IPS-20b (cell line): ENCODE results near the gene TNS3.

Experiments
- H3K27ac ChIP-seq: one replicate; pipeline ENCODE4 v1.5.1; 2013; ENCODE audit warnings: low read length
- H3K27me3 ChIP-seq: 2 replicates; pipeline ENCODE4 v1.6.1; 2013; ENCODE audit warnings: mild to moderate bottlenecking, low read length, inconsistent platforms; ENCODE audit not compliant: insufficient read depth
- H3K36me3 ChIP-seq: 2 replicates; pipeline ENCODE4 v1.6.1; 2013; ENCODE audit warnings: low read depth, mild to moderate bottlenecking, inconsistent platforms, low read length, moderate library complexity; ENCODE audit not compliant: insufficient read depth
- H3K4me1 ChIP-seq: 2 replicates; pipeline ENCODE4 v1.6.1; 2013; ENCODE audit warnings: mild to moderate bottlenecking, control low read depth, inconsistent platforms, low read length, moderate library complexity; ENCODE audit not compliant: insufficient read depth
- H3K4me3 ChIP-seq: 2 replicates; pipeline ENCODE4 v1.5.1; 2013; ENCODE audit warnings: mild to moderate bottlenecking, low read length, inconsistent platforms
- H3K9ac ChIP-seq: 2 replicates; pipeline ENCODE4 v1.6.1; 2013; ENCODE audit warnings: low read depth, mild to moderate bottlenecking, inconsistent platforms, low read length, moderate library complexity
- H3K9me3 ChIP-seq: 2 replicates; pipeline ENCODE4 v1.6.1; 2013; ENCODE audit warnings: mild to moderate bottlenecking, low read depth, low read length, inconsistent platforms; ENCODE audit not compliant: insufficient read depth

TNS3 gene

GRCh38 chr7:47419471-47419870, 162.4 kb downstream of the TNS3 start:
- no peaks in the 10 kb centered on the region for H3K9me3 ChIP-seq
- H3K4me1 ChIP-seq: no peaks in the 10 kb centered on the region; the same call in 1 of the 2 replicates
- no peaks in the 10 kb centered on the region for H3K27me3 ChIP-seq
- H3K27ac ChIP-seq: no peak overlapping the region
- H3K4me3 ChIP-seq: no peak overlapping the region
- H3K36me3 ChIP-seq: peaks cover 17% of the 10 kb centered on the region; the same call in 1 of the 2 replicates
- H3K9ac ChIP-seq: no peak overlapping the region

GRCh38 chr7:47418601-47419309, 163.2 kb downstream of the TNS3 start:
- H3K9ac ChIP-seq: no peak overlapping the region
- no peak overlapping the region for H3K4me3 ChIP-seq
- H3K9me3 ChIP-seq: no peaks in the 10 kb centered on the region
- no peaks in the 10 kb centered on the region; the same call in 1 of the 2 replicates for H3K4me1 ChIP-seq
- peaks cover 17% of the 10 kb centered on the region; the same call in 1 of the 2 replicates for H3K36me3 ChIP-seq
- H3K27me3 ChIP-seq: no peaks in the 10 kb centered on the region
- H3K27ac ChIP-seq: no peak overlapping the region

GRCh38 chr7:47416492-47417480, 165.1 kb downstream of the TNS3 start:
- no peaks in the 10 kb centered on the region; the same call in 1 of the 2 replicates for H3K4me1 ChIP-seq
- H3K9ac ChIP-seq: no peak overlapping the region
- no peaks in the 10 kb centered on the region for H3K9me3 ChIP-seq
- H3K4me3 ChIP-seq: no peak overlapping the region
- no peak overlapping the region for H3K27ac ChIP-seq
- H3K27me3 ChIP-seq: no peaks in the 10 kb centered on the region
- 0 out of 2 replicates have a peak, but pooled peaks cover 12% of the 10 kb centered on the region for H3K36me3 ChIP-seq

GRCh38 chr7:47415318-47416212, 166.3 kb downstream of the TNS3 start:
- Histone ChIP-seq H3K9ac (no peak overlapping the region), H3K9me3 (no peaks in the 10 kb centered on the region), H3K27me3 (no peaks in the 10 kb centered on the region), H3K36me3 (peaks cover 16% of the 10 kb centered on the region; the same call in 1 of the 2 replicates), H3K4me3 (no peak overlapping the region), H3K27ac (no peak overlapping the region), H3K4me1 (no peaks in the 10 kb centered on the region; the same call in 1 of the 2 replicates)

GRCh38 chr7:47414342-47415317, 167.3 kb downstream of the TNS3 start:
- Histone ChIP-seq H3K4me3 (no peak overlapping the region), H3K9me3 (no peaks in the 10 kb centered on the region), H3K9ac (no peak overlapping the region), H3K36me3 (peaks cover 20% of the 10 kb centered on the region; the same call in 1 of the 2 replicates), H3K4me1 (no peaks in the 10 kb centered on the region; the same call in 1 of the 2 replicates), H3K27me3 (no peaks in the 10 kb centered on the region), H3K27ac (no peak overlapping the region)

- no peaks in the 10 kb centered on the region for H3K27me3 ChIP-seq
- H3K9me3 ChIP-seq: no peaks in the 10 kb centered on the region
- H3K4me1 ChIP-seq: no peaks in the 10 kb centered on the region
- H3K27ac ChIP-seq: no peak overlapping the region
- no peak overlapping the region for H3K9ac ChIP-seq
- no peak overlapping the region for H3K4me3 ChIP-seq
- H3K36me3 ChIP-seq: peaks cover 22% of the 10 kb centered on the region; the same call in 1 of the 2 replicates
Observed at GRCh38 chr7:47413526-47414341, 168.2 kb downstream of the TNS3 start.

GRCh38 chr7:47411901-47412300, 170.0 kb downstream of the TNS3 start:
- H3K4me1 ChIP-seq: no peaks in the 10 kb centered on the region
- peaks cover 24% of the 10 kb centered on the region; the same call in 1 of the 2 replicates for H3K36me3 ChIP-seq

GRCh38 chr7:47411281-47411869, 170.5 kb downstream of the TNS3 start:
- peaks cover 24% of the 10 kb centered on the region; the same call in 1 of the 2 replicates for H3K36me3 ChIP-seq
- no peaks in the 10 kb centered on the region for H3K27me3 ChIP-seq
- no peaks in the 10 kb centered on the region for H3K9me3 ChIP-seq
- no peak overlapping the region for H3K9ac ChIP-seq
- H3K4me3 ChIP-seq: no peak overlapping the region
- H3K4me1 ChIP-seq: no peaks in the 10 kb centered on the region
- H3K27ac ChIP-seq: no peak overlapping the region

More at GRCh38 chr7:47411901-47412300, 170.0 kb downstream of the TNS3 start:
- no peak overlapping the region for H3K27ac ChIP-seq
- H3K9ac ChIP-seq: no peak overlapping the region
- H3K9me3 ChIP-seq: no peaks in the 10 kb centered on the region
- H3K27me3 ChIP-seq: no peaks in the 10 kb centered on the region
- no peak overlapping the region for H3K4me3 ChIP-seq

- H3K9me3 ChIP-seq: no peaks in the 10 kb centered on the region
- no peak overlapping the region for H3K9ac ChIP-seq
- peaks cover 23% of the 10 kb centered on the region; the same call in 1 of the 2 replicates for H3K36me3 ChIP-seq
- H3K27me3 ChIP-seq: no peaks in the 10 kb centered on the region
- no peak overlapping the region for H3K27ac ChIP-seq
- H3K4me1 ChIP-seq: no peaks in the 10 kb centered on the region; the same call in 1 of the 2 replicates
- H3K4me3 ChIP-seq: no peak overlapping the region
Observed at GRCh38 chr7:47408675-47409074, 173.2 kb downstream of the TNS3 start.
